ENCODE measurements around the gene FLVCR2.

The FLVCR2 gene

GRCh38 chr14:75559451-75560222, 18.8 kb upstream of the FLVCR2 start:
- H3K4me1 ChIP-seq (ENCODE audit: insufficient read depth, poor library complexity, severe bottlenecking): peaks cover 33% of the 10 kb centered on the region
- peak overlapping the region; percentile 78 for H3K27ac ChIP-seq (ENCODE audit: poor library complexity, severe bottlenecking)
- DNase-seq (ENCODE audit: low spot score) (peak; percentile 97), ATAC-seq (ENCODE audit: low read depth) (peak; percentile 81)
- no peak overlapping the region for H3K4me3 ChIP-seq (ENCODE audit: severe bottlenecking)
- H3K27me3 ChIP-seq (ENCODE audit: insufficient read depth, poor library complexity, severe bottlenecking): no peaks in the 10 kb centered on the region
- H3K36me3 ChIP-seq (ENCODE audit: low read depth): no peaks in the 10 kb centered on the region
- no peaks in the 10 kb centered on the region for H3K9me3 ChIP-seq (ENCODE audit: severe bottlenecking)
- no peak for TF ChIP-seq CTCF (IDR thresholded peaks at IDR 0.05; ENCODE audit: poor library complexity, severe bottlenecking)

GRCh38 chr14:75561013-75561432, 17.4 kb upstream of the FLVCR2 start:
- ATAC-seq (ENCODE audit: low read depth): peak; percentile 84

GRCh38 chr14:75562089-75562488, 16.3 kb upstream of the FLVCR2 start:
- ATAC-seq (ENCODE audit: low read depth) (no peak), DNase-seq (ENCODE audit: low spot score) (no peak)
- Histone ChIP-seq H3K4me3 (ENCODE audit: severe bottlenecking) (no peak overlapping the region), H3K27me3 (ENCODE audit: insufficient read depth, poor library complexity, severe bottlenecking) (no peaks in the 10 kb centered on the region), H3K27ac (ENCODE audit: poor library complexity, severe bottlenecking) (no peak overlapping the region), H3K9me3 (ENCODE audit: severe bottlenecking) (no peaks in the 10 kb centered on the region), H3K36me3 (ENCODE audit: low read depth) (no peaks in the 10 kb centered on the region), H3K4me1 (ENCODE audit: insufficient read depth, poor library complexity, severe bottlenecking) (peaks cover 25% of the 10 kb centered on the region)
- no peak for TF ChIP-seq CTCF (IDR thresholded peaks at IDR 0.05; ENCODE audit: poor library complexity, severe bottlenecking)

More at GRCh38 chr14:75561013-75561432, 17.4 kb upstream of the FLVCR2 start:
- Histone ChIP-seq H3K36me3 (ENCODE audit: low read depth) (no peaks in the 10 kb centered on the region), H3K4me3 (ENCODE audit: severe bottlenecking) (no peak overlapping the region), H3K4me1 (ENCODE audit: insufficient read depth, poor library complexity, severe bottlenecking) (peaks cover 25% of the 10 kb centered on the region), H3K9me3 (ENCODE audit: severe bottlenecking) (no peaks in the 10 kb centered on the region), H3K27me3 (ENCODE audit: insufficient read depth, poor library complexity, severe bottlenecking) (no peaks in the 10 kb centered on the region), H3K27ac (ENCODE audit: poor library complexity, severe bottlenecking) (no peak overlapping the region)
- peak; percentile 99 for TF ChIP-seq CTCF (IDR thresholded peaks at IDR 0.05; ENCODE audit: poor library complexity, severe bottlenecking)
- DNase-seq (ENCODE audit: low spot score): peak; percentile 91

GRCh38 chr14:75562489-75562888, 15.9 kb upstream of the FLVCR2 start:
- no peak for DNase-seq (ENCODE audit: low spot score)

More at GRCh38 chr14:75562489-75562888, 15.9 kb upstream of the FLVCR2 start:
- H3K36me3 ChIP-seq (ENCODE audit: low read depth): no peaks in the 10 kb centered on the region
- H3K4me3 ChIP-seq (ENCODE audit: severe bottlenecking): no peak overlapping the region
- TF ChIP-seq CTCF (IDR thresholded peaks at IDR 0.05; ENCODE audit: poor library complexity, severe bottlenecking): no peak
- no peaks in the 10 kb centered on the region for H3K27me3 ChIP-seq (ENCODE audit: insufficient read depth, poor library complexity, severe bottlenecking)
- H3K4me1 ChIP-seq (ENCODE audit: insufficient read depth, poor library complexity, severe bottlenecking): peaks cover 25% of the 10 kb centered on the region
- no peaks in the 10 kb centered on the region for H3K9me3 ChIP-seq (ENCODE audit: severe bottlenecking)
- no peak for ATAC-seq (ENCODE audit: low read depth)
- H3K27ac ChIP-seq (ENCODE audit: poor library complexity, severe bottlenecking): no peak overlapping the region

Data from RWPE2 (cell line).